Neural cell (in vitro differentiated cells): ENCODE data around the gene DGKD.

Experiments
- CTCF ChIP-seq: fragments of 450-650 bp; IDR thresholded peaks from 2 replicates; pipeline ENCODE4 v1.5.1; 2014; ENCODE audit warnings: antibody characterized with exemption, mild to moderate bottlenecking, moderate library complexity; ENCODE audit not compliant: poor library complexity, severe bottlenecking
- EZH2 ChIP-seq: fragments of 200-600, 300-800 bp; shearing (Covaris generic), sonication (generic); IDR thresholded peaks from 2 replicates; pipeline ENCODE4 v1.6.1; 2014; ENCODE audit warnings: antibody characterized with exemption, low read length, borderline replicate concordance, mild to moderate bottlenecking; ENCODE audit not compliant: insufficient read depth, poor library complexity, severe bottlenecking
- MXI1 ChIP-seq: fragments of 450-650 bp; conservative IDR thresholded peaks from 2 replicates; pipeline ENCODE4 v1.6.1; 2014; ENCODE audit warnings: antibody characterized with exemption, mild to moderate bottlenecking; ENCODE audit not compliant: poor library complexity, severe bottlenecking
- SMC3 ChIP-seq: fragments of 450-650 bp; conservative IDR thresholded peaks from 2 replicates; pipeline ENCODE4 v1.6.1; 2014; ENCODE audit warnings: antibody characterized with exemption, mild to moderate bottlenecking, moderate library complexity; ENCODE audit not compliant: poor library complexity
- TAF1 ChIP-seq: IDR thresholded peaks from 2 replicates; pipeline ENCODE4 v1.6.1; 2012; ENCODE audit warnings: low read depth

GRCh38 chr2:233402346-233402745 is 48.1 kb downstream of the DGKD start:
- TF ChIP-seq CTCF (no peak), TAF1 (no peak), EZH2 (no peak), SMC3 (no peak), MXI1 (no peak)
